Sigmoid colon (tissue), 4 donors: ENCODE data around the gene NOL6.
"Not testable (repeated sequence)": the region's sequence is repeated elsewhere in the genome, so short reads cannot be mapped to it uniquely, and the experiment has no call there.

ENCODE experiments used
- CTCF ChIP-seq, 4 experiments: fragments of 450-650 bp in 3 of 4; fragments of 200-600 bp in 1 of 4; IDR thresholded peaks; one replicate each; pipeline ENCODE4 v1.5.1; 2016 to 2019; ENCODE audit warnings: antibody characterized with exemption in 4 of 4, mild to moderate bottlenecking in 3 of 4, moderate library complexity in 2 of 4
- POLR2A ChIP-seq, 2 donors: fragments of 450-650 bp; IDR thresholded peaks; one replicate each; pipeline ENCODE4 v1.6.1; 2016; ENCODE audit warnings: antibody characterized with exemption in 2 of 2, mild to moderate bottlenecking in 2 of 2, moderate library complexity in 2 of 2
- POLR2AphosphoS5 ChIP-seq, 4 donors: sonication (generic); formaldehyde crosslinking; IDR thresholded peaks; one replicate each; pipeline ENCODE4 v1.6.1; 2017; ENCODE audit warnings: antibody characterized with exemption in 4 of 4

DNA sequence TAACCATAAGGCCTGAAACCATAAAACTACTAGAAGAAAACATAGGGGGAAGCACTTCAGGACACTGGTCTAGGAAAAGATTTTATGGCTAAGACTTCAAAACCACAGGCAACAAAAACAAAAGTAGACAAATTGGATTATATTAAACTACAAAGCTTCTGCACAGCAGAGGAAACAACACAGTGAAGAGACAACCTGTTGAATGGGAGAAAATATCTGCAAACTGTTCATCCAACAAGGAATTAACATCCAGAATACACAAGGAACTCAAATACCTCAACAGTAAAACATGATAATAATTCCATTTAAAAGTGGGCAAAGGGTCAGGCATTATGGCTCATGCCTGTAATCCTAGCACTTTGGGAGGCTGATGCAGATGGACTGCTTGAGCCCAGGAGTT lies 11.6 kb upstream of the NOL6 start:
- not testable (repeated sequence) for TF ChIP-seq POLR2A, CTCF, POLR2AphosphoS5 (IDR thresholded peaks at IDR 0.05)
